Cortex of kidney (tissue), 1 donor: Measurements from ENCODE around the gene CALML4.
"Not testable (repeated sequence)": the region's sequence is repeated elsewhere in the genome, so short reads cannot be mapped to it uniquely, and the experiment has no call there.

Experiments used
- DNase-seq: peaks from one replicate; lab custom pipeline; 2025; lab: John Stamatoyannopoulos, UW

The CALML4 gene

DNA sequence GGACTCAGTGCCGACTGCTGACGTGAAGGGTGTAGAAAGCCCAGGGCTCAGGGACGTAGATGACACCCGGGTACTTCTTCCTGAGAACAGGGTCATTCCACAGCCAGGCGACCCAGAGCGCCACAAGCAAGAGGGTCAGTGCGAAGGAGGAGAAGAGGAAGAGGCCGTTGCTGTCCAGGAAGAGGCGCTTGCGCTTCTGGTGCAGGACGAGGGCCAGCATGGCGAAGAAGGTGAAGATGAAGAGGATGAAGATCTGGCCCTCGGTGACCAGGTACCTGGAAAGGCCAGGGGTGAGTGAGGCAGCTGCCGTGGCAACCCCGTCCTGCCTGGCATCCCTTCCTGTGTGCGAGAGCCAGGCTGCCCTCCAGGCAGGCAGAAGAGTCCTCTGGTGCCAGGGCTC, 3.0 kb upstream of the CALML4 start:
- DNase-seq: no peak

DNA sequence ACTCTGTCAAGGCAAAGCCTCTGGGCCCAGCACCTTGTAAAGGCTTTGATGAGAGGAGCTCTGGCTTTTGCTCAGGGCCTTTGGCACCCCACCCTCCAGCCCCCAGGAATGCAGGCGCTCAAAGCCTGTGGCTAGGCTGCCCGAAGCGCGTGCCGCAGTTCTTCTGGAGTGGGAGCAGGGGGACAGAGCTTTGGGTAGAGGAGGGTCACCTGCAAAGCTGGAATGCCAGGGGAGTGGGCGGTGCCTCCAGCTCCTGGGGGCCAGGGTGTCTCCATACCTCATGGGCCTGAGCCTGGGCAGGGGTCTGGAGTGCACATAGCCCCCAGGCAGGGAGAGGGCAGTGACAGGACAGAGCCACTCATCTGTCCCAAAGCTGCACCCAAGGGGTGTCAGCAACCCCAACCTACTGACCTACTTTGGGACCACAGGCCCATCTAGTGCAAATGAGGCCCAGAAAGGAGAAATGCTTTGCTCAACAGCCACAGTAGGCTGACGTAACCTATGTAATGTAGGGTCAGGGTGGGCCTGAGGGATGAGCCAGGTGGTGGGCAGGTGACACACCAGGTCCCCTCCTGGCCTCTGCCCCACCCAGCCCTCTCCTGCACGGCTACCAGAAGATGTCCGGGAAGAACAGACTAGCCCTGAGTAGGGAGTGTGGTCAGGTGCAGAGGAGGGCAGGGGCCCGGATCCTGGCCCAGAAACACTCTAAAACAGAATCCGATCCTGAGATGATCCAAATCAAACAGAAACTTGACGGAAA, 2.2 kb upstream of the CALML4 start:
- DNase-seq: no peak

DNA sequence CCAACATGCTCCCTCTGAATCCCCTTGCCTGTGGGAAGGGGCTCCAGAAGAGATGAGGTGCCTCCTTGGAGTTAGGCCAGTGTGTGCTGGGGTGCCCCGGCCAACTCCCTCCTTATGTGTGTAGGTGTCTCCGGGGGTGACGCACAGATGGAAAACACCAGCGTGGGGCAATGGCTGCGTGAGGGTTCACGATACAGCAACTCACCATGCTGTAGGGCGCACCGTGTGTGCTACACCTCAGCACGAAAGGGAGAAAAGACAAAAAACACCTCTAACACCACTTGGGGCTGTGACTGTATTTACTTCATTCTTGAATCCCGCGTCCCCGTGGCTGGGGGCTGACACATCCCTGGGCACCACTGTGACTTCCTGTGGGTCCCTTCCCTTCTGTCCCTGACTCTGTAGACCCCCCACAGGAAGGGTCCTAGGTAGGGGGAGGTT, 1.6 kb upstream of the CALML4 start:
- DNase-seq: no peak

DNA sequence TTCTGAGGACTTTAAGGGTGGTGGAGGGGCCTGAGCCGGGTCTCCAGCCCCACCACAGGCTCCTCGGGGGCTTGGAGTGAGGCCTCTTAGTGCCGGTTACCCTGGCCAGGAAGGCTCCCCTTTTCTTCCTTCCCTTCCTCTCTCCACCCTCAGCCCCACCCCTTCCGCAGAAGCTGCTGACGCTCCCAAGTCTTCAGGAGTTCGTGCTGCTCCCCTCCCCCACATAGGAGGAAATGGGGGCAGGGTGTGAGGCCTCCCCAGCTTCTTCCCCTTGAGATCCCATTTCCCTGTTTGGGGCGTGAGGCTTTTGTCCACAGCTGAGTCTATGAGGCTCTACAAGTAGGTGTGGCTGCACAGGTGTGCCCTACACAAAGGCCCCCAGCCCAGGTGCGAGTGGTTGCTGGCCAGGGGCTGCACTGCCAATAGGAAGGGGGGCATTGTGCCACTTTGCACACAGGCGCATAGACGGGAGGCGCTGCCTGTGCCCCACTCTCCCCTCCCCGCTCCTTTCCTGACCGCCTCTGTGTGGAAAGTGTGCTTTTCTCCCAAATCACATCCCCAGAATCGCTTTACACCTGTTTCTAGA, 915 bp upstream of the CALML4 start:
- no peak for DNase-seq

DNA sequence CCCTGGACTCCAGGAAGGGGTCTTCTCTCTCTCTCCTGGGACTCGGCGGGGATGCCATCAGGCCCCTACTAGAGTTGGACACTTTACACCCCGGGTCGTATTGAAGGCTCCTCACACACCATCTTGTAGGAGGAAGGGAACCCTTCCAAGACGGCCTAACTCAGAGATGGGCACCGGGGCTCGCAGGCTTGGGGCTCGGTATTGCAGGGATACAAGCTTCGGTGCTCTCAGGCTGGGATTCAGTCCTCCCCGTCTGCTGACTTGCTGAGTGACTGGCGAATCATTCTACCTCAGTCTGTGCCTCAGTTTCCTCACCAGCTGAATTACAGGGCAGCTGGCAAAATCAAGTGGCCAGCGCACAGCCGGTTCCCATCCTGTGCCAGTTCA, 419 bp upstream of the CALML4 start:
- DNase-seq: no peak

DNA sequence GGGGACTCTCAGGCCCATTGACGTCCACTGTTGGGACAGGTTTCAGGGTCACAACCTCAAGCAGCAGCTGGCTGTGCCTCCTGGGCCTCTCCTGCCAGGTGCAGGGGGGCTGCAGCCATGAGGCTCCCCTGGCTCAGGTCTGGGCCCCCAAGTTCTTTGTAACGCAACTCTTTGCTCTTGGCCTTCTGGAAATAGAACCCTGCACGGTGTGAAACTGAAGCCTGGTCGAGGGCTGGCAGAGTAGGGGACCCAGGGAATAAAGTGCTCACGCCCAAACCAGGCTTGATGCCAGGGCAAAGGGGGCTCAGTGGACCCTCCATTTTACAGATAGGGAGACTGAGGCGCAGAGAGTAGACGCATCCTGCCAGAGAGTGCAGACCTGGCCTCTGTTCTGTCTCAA, 771 bp downstream of the CALML4 start:
- no peak for DNase-seq

DNA sequence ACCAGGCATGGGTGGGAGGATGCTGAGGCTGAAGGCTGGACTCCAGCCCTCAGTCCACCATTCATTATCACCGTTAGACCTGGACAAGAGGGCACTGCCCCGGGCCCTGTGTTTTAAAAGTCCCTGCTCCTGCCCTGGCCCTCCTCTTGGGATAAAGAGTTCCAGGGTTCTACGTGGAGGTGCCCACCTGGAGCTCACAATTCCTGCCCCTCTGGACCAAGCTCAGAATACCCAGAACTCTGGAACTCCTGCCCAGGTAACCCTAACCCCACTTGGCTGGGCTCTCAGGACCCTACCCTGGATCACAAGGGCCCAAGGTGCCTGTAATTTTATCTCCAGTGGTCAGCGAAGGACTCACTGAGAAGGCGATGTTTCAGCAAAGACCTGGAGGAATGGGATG, 1.2 kb downstream of the CALML4 start:
- DNase-seq: no peak

DNA sequence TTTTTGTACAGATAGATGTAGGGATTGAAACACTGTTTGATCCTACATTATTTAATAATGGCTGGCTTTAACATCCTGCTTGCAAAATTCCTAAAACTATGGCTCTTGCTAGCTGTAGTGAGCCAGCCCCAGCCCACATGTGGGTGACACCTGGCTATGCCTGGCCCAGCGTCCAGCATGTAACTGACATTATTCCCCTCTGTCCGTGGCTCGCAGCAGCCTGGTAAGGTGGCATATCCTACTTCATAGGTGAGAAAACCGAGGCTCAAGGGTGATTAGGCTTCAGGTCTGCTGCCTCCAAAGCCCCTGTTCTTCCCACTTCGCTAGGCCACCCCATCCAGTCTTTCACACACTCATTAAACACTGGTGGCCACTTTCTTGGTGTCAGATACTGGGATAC, 1.6 kb downstream of the CALML4 start:
- DNase-seq: no peak

DNA sequence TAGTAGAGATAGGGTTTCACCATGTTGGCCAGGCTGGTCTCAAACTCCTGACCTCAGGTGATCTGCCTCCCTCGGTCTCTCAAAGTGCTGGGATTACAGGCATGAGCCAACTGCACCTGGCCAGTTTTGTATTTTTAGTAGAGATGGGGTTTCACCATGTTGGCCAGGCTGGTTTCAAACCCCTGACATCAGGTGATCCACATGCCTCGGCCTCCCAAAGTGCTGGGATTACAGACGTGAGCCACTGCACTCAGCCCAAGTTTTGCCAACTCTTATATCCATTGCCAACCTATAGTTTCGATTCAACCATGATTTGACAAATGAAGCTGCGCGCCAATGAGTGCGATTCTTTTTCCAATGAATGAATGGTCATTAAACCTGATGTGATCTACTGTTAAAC, 2.1 kb downstream of the CALML4 start:
- DNase-seq: not testable (repeated sequence)

DNA sequence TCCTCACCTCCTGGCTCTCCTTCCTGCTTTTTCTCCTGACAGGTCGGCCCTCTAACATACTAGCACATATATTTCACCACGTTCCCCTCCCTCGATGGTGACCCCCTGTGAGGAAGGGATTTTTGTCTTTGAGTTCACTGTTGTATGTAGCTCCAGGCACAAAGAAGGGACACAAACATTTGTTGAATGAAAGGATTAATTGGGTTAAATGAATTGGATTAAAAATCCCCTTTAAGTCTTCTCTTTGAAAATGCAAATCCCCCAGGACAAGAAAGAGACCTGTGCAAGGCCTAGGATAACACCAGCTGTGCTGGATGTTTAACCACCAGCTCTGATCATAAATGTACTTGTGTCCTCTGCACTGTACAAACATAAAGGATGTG, 3.3 kb downstream of the CALML4 start:
- DNase-seq: no peak

DNA sequence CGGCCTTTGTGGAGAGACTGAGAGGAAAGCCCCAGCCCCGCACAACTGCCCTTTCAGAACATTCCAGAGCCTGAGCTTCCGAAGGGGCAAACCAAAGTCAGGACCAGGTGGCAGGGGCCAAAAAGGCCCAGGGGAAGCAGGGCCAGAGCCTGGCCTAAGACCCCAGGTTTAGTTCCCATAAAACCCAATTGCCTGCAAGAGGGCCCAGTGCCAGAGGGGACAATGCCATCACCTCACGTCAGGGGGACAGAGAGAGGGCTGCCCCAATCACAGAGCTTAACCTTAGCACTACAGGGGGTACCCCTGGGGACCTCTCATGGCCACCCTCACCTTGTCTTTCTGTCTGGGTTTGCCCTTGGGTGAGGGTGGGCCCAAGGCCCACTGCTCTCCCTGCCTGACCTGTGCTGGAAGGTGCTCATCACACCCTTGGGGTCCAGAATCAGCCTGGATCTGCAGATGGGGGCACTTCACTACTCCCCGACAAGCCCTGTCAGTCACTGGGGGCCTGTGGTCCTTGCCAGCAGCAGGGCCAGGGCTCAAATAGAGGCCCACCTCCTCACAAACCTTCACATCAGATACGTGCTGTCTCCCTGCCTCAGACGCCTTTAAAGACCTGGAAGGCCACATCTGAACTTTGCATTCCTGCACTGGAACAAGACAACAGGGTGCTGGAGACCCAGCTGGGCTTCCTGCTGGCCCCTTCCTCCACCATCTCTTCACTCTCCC, 3.8 kb downstream of the CALML4 start:
- DNase-seq: no peak

DNA sequence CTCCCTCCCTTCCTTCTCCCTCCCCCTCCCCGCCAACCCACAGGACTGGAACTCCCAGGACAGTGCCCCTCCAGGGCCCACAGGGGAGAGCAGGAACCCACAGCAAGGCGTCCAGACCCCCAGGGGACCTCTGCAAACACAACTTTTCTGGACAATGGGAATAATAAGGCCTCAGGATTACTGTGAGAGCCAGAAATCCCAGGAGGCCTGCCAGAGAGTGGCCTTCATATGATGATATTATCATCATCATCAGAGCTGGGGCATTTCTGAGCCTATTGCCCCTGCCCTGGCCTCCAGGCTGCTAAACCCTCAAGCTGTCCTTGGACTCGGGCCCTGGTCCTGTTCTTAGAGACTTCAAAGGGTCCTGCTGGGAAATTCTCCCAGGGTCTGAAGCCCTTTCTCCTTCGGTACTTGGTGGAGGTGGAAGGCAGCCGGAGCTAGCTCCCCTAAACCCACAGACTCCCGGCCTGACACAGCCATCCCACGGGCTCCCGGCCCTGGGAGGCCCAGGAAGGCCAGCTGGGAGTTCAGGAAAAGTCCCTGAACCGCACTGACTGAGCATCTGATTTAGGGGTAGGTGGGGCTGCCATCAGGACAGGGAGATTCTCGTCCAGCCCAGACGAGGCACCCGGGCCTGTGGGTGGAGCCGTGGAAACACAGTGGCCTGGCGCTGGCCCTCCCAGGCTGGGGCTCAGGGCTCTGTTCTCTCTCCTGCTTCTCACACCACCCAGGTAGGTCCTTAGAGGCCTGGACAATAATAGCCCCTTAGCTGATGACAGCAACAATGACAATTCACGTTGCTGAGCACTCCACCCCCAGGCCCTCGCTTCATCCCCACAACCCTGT, 4.9 kb downstream of the CALML4 start:
- DNase-seq: no peak

DNA sequence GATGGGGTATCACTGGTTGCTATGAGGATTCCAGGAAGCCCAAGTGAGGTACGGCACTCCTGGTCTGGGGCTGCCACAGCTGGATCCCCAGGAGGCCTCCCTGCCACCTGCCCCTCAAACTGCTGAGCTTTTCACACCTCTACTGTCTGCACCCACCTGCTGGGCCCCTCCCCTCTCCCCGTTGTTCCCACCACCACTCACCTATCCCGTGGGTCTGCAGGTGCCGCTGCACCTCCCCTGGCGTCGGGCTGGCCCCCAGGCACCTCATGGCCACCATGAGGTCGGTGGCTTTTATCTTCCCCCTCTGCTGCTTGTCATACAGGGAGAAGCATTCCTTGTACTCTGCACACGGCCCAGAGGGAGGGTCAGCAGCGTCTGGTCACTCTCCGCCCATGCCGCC, 5.8 kb downstream of the CALML4 start:
- DNase-seq: no peak

DNA sequence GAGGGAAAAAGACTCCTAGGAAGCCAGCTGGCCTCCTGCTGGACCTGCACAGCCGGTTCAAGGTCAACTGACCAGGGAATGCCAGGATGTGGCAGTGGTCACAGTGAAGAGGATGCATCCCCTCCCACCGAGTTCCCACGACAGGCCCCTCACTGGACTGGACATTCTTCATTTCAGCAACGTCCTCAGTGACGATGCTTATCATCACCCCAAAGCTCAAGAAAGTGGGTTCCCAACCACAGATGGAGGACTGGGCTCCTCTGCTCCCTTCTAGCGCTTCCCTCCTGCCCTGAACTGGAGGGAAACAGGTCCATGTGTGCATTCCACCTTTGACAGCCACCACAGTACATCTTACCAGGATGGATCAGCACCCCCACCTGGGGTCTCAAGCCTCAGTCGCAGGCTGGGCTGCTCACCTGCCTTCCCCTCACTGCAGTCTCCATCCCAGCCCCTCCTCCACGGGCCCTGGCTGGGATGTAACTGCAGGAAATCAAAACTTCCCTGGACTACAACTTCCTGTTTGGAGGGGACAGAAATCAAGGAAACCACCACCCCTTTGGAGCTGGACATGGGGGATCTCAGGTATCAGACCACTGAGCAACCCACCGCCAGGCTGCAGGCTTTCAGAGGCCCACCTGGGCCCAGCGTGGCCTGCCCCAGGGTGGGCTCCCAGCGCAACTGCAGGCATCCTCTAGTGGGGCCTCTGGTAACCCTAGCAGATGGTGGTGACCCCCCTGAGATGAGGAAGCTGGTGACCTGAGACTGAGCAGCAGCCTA, 7.3 kb downstream of the CALML4 start:
- DNase-seq: no peak

DNA sequence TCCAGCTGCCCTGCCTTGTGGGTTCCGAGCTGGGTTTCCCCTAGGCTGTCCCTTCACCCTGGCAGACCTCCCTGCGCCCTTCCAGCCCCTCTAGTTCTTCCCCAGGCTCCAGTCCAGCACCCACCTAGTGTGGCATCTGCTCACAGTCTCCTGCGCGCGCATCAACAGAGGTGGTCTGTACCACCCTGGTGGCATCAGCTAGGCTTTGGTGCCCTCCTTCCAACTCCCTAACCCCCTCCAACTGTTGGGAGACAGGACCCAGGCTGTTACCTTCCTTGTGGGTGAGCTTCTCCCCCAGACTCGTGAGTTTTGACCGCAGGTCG, 8.0 kb downstream of the CALML4 start:
- no peak for DNase-seq

DNA sequence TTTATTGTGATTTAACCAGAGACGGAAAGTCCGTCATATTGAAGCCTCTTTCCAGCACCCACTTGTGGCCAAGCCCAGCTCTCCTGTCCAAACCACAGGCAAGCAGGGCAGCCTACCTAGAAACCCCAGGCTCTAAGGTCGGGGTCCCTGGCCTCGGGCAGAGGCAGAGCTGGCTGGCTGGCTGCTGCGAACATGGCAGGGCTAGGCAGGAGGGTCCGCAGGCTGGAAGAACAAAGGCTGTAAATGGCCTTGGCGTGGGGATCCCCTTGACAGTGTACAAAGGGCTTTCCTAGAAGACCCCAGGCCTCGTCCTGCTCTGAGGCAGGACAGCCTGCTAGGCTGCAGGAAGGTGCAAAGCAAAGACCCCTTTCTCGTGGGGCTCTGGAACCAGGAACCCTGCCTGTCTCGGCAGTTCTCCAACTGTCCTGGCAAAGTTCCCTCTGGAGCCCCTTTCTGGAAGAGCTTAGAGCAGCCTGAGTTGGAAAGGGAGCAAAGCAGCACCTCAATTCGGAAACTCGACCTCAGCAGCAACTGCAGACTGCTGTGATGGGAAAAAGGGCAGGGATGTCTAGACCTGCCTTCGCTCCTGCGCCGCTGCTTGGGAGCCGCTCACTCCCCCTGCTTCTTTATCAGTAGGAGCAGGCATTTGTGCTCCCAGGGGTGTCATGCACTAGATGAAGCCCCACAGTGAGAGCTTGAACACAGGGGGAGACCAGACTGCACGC, 8.5 kb downstream of the CALML4 start:
- DNase-seq: no peak

DNA sequence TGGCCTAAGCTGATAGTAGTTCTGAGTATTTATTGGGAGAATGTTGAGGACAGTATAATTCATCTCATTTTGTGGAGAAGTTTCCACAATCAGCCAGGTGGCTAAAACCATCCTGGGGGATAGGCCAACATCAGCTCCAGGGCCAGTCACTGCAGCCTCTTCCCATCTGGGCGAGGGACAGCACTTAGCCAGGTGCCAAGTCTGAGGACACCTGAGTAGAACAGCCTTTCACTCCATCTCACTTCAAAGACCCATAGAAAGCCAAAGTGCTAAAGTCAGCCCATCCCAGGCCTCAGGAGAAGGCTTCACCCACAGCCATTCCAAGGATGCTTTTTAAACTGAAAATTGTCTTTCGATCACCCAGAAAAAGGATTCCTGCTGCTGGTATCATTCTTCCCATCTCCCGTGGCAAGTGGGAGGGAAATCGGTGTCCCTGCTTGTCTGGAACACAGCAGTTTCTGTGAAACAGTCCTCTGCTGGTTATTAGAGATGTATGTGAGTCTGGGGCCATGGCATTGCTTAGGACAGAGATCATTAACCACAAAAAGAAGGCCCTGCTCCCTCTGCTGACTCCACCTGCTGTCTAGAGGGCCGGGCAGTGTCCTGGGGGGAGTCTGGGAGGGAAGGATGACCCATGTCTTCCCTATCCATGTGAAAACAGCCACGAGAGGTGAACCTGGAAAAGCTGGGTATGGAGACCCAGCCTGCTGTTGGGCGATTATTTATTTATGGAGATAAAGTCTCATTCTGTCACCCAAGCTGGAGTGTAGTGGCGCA, 9.6 kb downstream of the CALML4 start:
- DNase-seq: no peak

DNA sequence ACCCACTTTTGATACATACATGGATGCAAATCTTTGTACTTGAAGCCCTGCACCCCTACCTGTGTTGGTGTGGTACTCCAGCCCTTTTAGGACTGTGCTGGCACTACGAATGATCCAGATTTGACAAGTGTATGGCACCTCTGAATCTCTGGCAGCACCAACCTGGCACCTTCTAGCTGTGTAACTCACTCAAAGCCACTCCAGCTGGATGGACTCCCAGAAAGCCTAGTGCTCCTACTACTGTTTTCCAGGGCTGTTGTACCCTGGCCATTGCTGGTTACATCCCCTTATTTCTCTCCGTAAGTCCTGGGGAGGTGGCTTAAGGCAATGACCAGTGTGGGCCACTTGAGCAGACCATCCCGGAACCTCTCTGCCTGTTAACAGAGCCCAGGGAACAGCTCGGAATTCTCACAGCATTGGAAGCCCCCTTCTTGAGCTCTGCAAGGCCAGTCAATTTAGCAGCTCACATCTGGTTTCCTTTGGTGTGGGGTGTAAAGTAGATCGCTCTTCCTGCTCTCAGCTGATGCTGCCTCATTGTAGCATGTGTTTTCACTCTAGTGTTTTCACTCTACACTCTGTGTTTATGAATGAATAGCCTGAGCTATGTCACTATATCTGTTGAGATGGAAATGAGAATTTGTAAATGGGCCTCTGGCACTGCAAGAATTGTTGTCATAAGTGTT, 12.2 kb downstream of the CALML4 start:
- no peak for DNase-seq

DNA sequence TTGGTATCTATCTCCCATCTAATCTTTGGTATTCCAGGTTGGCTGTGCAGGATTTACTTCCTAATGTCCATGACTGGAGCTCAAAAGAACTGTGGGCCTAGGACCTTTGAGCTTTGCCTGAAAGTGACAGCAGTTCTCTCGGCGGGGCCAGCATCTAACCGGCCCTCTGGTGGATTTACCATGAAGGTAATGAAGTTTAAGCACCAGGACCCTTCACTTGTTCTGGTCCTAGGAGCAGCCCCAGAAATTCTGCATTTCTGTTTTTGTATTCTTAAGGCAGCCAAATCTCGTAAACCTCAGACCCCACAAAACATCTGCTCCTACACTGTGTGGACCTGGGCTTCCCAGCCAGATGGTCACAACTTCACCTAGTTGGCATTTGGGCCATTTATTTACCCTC, 13.0 kb downstream of the CALML4 start:
- no peak for DNase-seq

DNA sequence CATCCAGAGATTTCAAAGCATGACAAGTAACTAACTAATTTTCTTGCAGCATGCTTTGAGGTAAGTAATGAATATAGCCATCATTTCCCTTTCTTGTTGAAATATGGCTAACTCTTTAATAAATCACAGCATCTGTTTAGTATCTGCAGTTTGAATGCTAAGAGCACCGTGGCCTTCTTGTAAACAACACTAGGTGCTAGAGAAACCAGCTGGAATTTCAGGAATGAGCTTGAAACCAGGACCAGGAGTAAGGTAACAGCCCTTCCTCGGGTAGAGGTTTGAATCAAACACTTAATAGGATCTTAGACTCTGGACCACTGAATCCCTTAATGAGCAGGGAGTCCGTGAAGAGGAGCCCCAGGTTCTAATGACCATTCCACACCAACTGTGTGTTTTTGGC, 13.6 kb downstream of the CALML4 start:
- DNase-seq: no peak
